Activated T-cell treated with anti-CD3 and anti-CD28 coated beads, Interleukin-2, amount 50 U/mL, for 72 hours (primary cell): ENCODE results near the gene CCND2. TPM values are rescaled to one million over a fixed set of nuclear protein-coding genes. Genes with fewer than 3 reads are reported as not detected.

Experiments
- ATAC-seq, 2 donors: fragments of 150-1000 bp; cut with Tn5 transposase; replicated peaks in 1 of 2; 2 replicates each; pipeline ENCODE4 v1.10.0; 2021; ENCODE audit warnings: moderate library complexity in 2 of 2, mild to moderate bottlenecking in 1 of 2
- DNase-seq, 2 donors: peaks; one replicate each; pipeline ENCODE4 v3.0.0; 2021 to 2022; ENCODE audit warnings: mixed read lengths in 1 of 2
- H3K27ac Mint-ChIP-seq: one replicate; pipeline ENCODE4 v1.8.0; 2022; ENCODE audit warnings: mild to moderate bottlenecking, moderate library complexity, mixed read lengths
- H3K27me3 Mint-ChIP-seq: one replicate; pipeline ENCODE4 v1.8.0; 2022; ENCODE audit warnings: low read depth, mixed read lengths
- H3K36me3 Mint-ChIP-seq, 2 donors: one replicate each; pipeline ENCODE4 v1.8.0; 2022; ENCODE audit warnings: mixed read lengths in 2 of 2, mild to moderate bottlenecking in 1 of 2; ENCODE audit not compliant: insufficient read depth in 2 of 2
- H3K4me1 Mint-ChIP-seq: one replicate; pipeline ENCODE4 v1.8.0; 2022; ENCODE audit warnings: low read depth, mixed read lengths
- H3K4me3 Mint-ChIP-seq, 2 donors: one replicate each; pipeline ENCODE4 v1.8.0; 2022; ENCODE audit warnings: mild to moderate bottlenecking in 2 of 2, mixed read lengths in 2 of 2, moderate library complexity in 2 of 2
- H3K9me3 Mint-ChIP-seq, 2 donors: one replicate each; pipeline ENCODE4 v1.8.0; 2022; ENCODE audit warnings: mixed read lengths in 2 of 2
- total RNA-seq, 2 donors: library from RNA; stranded (reverse); gene quantifications; one replicate each; pipeline ENCODE4 v1.2.3, GENCODE V29; 2022

Gene CCND2
- total RNA-seq, 2 donors from 2014 or later: 445 to 502 TPM

- Mint-ChIP-seq H3K4me1 (peaks cover 43% of the 10 kb centered on the region), H3K27ac (peak within 1 kb of the TSS; percentile 90), H3K36me3 (peaks cover 2% of the 10 kb centered on the region in 2 donors), H3K4me3 (peak within 1 kb of the TSS; percentile 85 to 94), H3K27me3 (no peaks in the 10 kb centered on the region), H3K9me3 (no peaks in the 10 kb centered on the region)
- ATAC-seq: peak; percentile 98 to 99
- DNase-seq: peak; percentile 96
These were observed 47.5 kb downstream of the CCND2 start, which contains the start of gene TIGAR for GRCh38 chr12:4320853-4321701. Gene TIGAR, plus strand, starts transcription at chr12:4321213. Its CDS starts 59 bp downstream, at chr12:4321272.

- Mint-ChIP-seq H3K4me3 (peak overlapping the region; percentile 48 to 94), H3K4me1 (peaks cover 43% of the 10 kb centered on the region)
These were observed 49.2 kb downstream of the CCND2 start for GRCh38 chr12:4322726-4323125.

More at GRCh38 chr12:4322726-4323125, 49.2 kb downstream of the CCND2 start:
- no peaks in the 10 kb centered on the region for H3K9me3 Mint-ChIP-seq
- no peak for ATAC-seq
- no peaks in the 10 kb centered on the region for H3K27me3 Mint-ChIP-seq
- H3K27ac Mint-ChIP-seq: peak overlapping the region; percentile 0
- peaks cover 2% of the 10 kb centered on the region in 2 donors for H3K36me3 Mint-ChIP-seq
- DNase-seq: no peak

Other genes starting within 250 kb of the CCND2 start
- gene TIGAR, start 47.5 kb downstream of the CCND2 start, total RNA-seq: 10 to 100 TPM; 16.1 to 22.5 TPM
- gene FGF23, start 106.0 kb downstream of the CCND2 start, total RNA-seq: not detected
- not detected for gene FGF6, start 172.1 kb downstream of the CCND2 start, total RNA-seq